WERI-Rb-1 (cell line): ENCODE measurements around the gene ICAM1.

Experiments used
- DNase-seq: peaks from one replicate; pipeline ENCODE4 v3.0.0-alpha.2; 2020
- H3K27ac ChIP-seq: fragments of 250-450 bp; sonication (Bioruptor Pico); 2 replicates; pipeline ENCODE4 v1.5.1; 2020; ENCODE audit warnings: mild to moderate bottlenecking, moderate library complexity
- H3K27me3 ChIP-seq: fragments of 250-450 bp; sonication (Bioruptor Pico); 2 replicates; pipeline ENCODE4 v1.5.1; 2021; ENCODE audit warnings: mild to moderate bottlenecking, low read depth, moderate library complexity; ENCODE audit not compliant: insufficient read depth, severe bottlenecking
- H3K36me3 ChIP-seq: fragments of 250-450 bp; sonication (Bioruptor Pico); 2 replicates; pipeline ENCODE4 v1.5.1; 2020; ENCODE audit warnings: mild to moderate bottlenecking, moderate library complexity
- H3K4me3 ChIP-seq: 2 replicates; pipeline ENCODE4 v1.5.1; 2011; ENCODE audit warnings: low read depth, mild to moderate bottlenecking, control low read depth, low read length
- H3K9me3 ChIP-seq: fragments of 250-450 bp; sonication (Bioruptor Pico); 2 replicates; pipeline ENCODE4 v1.5.1; 2021; ENCODE audit warnings: mild to moderate bottlenecking, moderate library complexity; ENCODE audit not compliant: severe bottlenecking
- CTCF ChIP-seq: IDR thresholded peaks from 2 replicates; pipeline ENCODE4 v1.5.1; 2011; ENCODE audit warnings: low read depth, mild to moderate bottlenecking, control low read depth, inconsistent platforms, low read length

Gene ICAM1

DNA sequence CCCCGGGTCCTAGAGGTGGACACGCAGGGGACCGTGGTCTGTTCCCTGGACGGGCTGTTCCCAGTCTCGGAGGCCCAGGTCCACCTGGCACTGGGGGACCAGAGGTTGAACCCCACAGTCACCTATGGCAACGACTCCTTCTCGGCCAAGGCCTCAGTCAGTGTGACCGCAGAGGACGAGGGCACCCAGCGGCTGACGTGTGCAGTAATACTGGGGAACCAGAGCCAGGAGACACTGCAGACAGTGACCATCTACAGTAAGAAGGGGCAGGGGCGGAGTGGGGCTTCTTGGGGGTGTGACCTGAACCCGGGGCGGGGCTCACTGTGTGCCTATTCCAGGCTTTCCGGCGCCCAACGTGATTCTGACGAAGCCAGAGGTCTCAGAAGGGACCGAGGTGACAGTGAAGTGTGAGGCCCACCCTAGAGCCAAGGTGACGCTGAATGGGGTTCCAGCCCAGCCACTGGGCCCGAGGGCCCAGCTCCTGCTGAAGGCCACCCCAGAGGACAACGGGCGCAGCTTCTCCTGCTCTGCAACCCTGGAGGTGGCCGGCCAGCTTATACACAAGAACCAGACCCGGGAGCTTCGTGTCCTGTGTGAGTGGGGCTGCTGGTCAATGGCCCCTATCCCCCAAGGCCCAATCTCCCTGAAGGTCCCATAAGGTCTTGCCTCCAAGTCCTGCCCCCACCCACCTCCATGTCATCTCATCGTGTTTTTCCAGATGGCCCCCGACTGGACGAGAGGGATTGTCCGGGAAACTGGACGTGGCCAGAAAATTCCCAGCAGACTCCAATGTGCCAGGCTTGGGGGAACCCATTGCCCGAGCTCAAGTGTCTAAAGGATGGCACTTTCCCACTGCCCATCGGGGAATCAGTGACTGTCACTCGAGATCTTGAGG lies 13.4 kb downstream of the ICAM1 start:
- no peak for TF ChIP-seq CTCF
- no peaks in the 10 kb centered on the region for H3K27me3 ChIP-seq
- no peaks in the 10 kb centered on the region for H3K36me3 ChIP-seq
- H3K4me3 ChIP-seq, result no peak overlapping the region
- H3K9me3 ChIP-seq, result no peaks in the 10 kb centered on the region
- no peak overlapping the region for H3K27ac ChIP-seq
- DNase-seq, result no peak

GRCh38 chr19:10284960-10285278 lies 14.0 kb downstream of the ICAM1 start:
- Histone ChIP-seq H3K9me3 (no peaks in the 10 kb centered on the region), H3K36me3 (no peaks in the 10 kb centered on the region), H3K4me3 (no peak overlapping the region), H3K27ac (no peak overlapping the region), H3K27me3 (no peaks in the 10 kb centered on the region)
- no peak for TF ChIP-seq CTCF
- no peak for DNase-seq

DNA sequence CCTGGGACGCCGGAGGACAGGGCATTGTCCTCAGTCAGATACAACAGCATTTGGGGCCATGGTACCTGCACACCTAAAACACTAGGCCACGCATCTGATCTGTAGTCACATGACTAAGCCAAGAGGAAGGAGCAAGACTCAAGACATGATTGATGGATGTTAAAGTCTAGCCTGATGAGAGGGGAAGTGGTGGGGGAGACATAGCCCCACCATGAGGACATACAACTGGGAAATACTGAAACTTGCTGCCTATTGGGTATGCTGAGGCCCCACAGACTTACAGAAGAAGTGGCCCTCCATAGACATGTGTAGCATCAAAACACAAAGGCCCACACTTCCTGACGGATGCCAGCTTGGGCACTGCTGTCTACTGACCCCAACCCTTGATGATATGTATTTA lies 14.5 kb downstream of the ICAM1 start:
- Histone ChIP-seq H3K27ac (no peak overlapping the region), H3K4me3 (no peak overlapping the region), H3K36me3 (no peaks in the 10 kb centered on the region), H3K9me3 (no peaks in the 10 kb centered on the region), H3K27me3 (peaks cover 1% of the 10 kb centered on the region)
- TF ChIP-seq CTCF, result no peak
- DNase-seq, result no peak

- Histone ChIP-seq H3K27me3 (peaks cover 9% of the 10 kb centered on the region), H3K9me3 (no peaks in the 10 kb centered on the region), H3K27ac (no peak within 1 kb of the TSS), H3K36me3 (no peaks in the 10 kb centered on the region), H3K4me3 (no peak within 1 kb of the TSS)
- no peak for DNase-seq
- TF ChIP-seq CTCF, result no peak
Observed at GRCh38 chr19:10286803-10287737, 16.1 kb downstream of the ICAM1 start, which contains the start of gene ICAM4. ICAM4 (plus strand) TSS chr19:10286955; CDS start chr19:10287013, 58 bp downstream.

DNA sequence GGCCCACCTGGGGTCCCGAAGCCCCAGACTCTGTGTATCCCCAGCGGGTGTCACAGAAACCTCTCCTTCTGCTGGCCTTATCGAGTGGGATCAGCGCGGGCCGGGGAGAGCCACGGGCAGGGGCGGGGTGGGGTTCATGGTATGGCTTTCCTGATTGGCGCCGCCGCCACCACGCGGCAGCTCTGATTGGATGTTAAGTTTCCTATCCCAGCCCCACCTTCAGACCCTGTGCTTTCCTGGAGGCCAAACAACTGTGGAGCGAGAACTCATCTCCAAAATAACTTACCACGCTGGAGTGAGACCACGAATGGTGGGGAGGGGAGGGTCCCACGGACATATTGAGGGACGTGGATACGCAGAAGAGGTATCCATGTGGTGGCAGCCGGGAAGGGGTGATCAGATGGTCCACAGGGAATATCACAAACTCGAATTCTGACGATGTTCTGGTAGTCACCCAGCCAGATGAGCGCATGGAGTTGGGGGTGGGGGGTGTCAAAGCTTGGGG lies 17.8 kb downstream of the ICAM1 start:
- no peaks in the 10 kb centered on the region for H3K9me3 ChIP-seq
- no peak for TF ChIP-seq CTCF
- peak; percentile 67 for DNase-seq
- H3K36me3 ChIP-seq, result peaks cover 3% of the 10 kb centered on the region; the same call in 1 of the 2 replicates
- H3K27ac ChIP-seq, result no peak overlapping the region
- peaks cover 9% of the 10 kb centered on the region for H3K27me3 ChIP-seq
- peak overlapping the region; percentile 63 for H3K4me3 ChIP-seq
